PC-3 (cell line): ENCODE data around the gene MYH14. TPM values are rescaled to one million over a fixed set of nuclear protein-coding genes. Genes with fewer than 3 reads are reported as not detected.
"Not testable (repeated sequence)": the region's sequence is repeated elsewhere in the genome, so short reads cannot be mapped to it uniquely, and the experiment has no call there.

Source experiments
- ATAC-seq: fragments of 200-7000 bp; cut with Tn5 transposase; 2 replicates; pipeline ENCODE4 v1.9.1; 2020; ENCODE audit warnings: mild to moderate bottlenecking, moderate library complexity
- BruUV-seq: library from RNA; stranded (reverse); fragments of 400-500 nt; replicated peaks from 2 replicates; lab custom pipeline; 2021; lab: Mats Ljungman, UMichigan
- CTCF ChIA-PET: fragments of 300-600 bp; sonication (Branson Sonifier 250); formaldehyde crosslinking; loops from one replicate; lab custom pipeline; 2022; ENCODE audit warnings: antibody characterized with exemption; lab: Charles Lee
- POLR2A ChIA-PET: fragments of 300-600 bp; sonication (Branson Sonifier 250); formaldehyde crosslinking; loops from one replicate; lab custom pipeline; 2022; ENCODE audit warnings: antibody characterized with exemption; ENCODE audit not compliant: unreplicated experiment; lab: Charles Lee
- DNase-seq: peaks from one replicate; pipeline ENCODE4 v3.0.0-alpha.2; 2015
- H2AFZ ChIP-seq: fragments of 300-600 bp; sonication (generic); 2 replicates; pipeline ENCODE4 v1.6.0; 2016; ENCODE audit warnings: antibody characterized with exemption, low read length
- H3F3A ChIP-seq: fragments of 300-600 bp; sonication (generic); one replicate; pipeline ENCODE4 v1.6.0; 2017; ENCODE audit warnings: antibody characterized with exemption, low read length, control low read depth, mild to moderate bottlenecking; ENCODE audit not compliant: unreplicated experiment
- H3K27ac ChIP-seq: fragments of 300-600 bp; sonication (generic); 2 replicates; pipeline ENCODE4 v1.5.1; 2016; ENCODE audit warnings: mild to moderate bottlenecking, low read length
- H3K27me3 ChIP-seq: fragments of 300-600 bp; sonication (generic); 2 replicates; pipeline ENCODE4 v1.6.1; 2016; ENCODE audit warnings: low read length, mixed read lengths
- H3K36me3 ChIP-seq: fragments of 300-600 bp; sonication (generic); 2 replicates; pipeline ENCODE4 v1.6.1; 2016; ENCODE audit warnings: low read depth, mixed run types, low read length, mixed read lengths
- H3K4me1 ChIP-seq: fragments of 300-600 bp; sonication (generic); 2 replicates; pipeline ENCODE4 v1.5.1; 2016; ENCODE audit warnings: low read length; ENCODE audit not compliant: insufficient read depth
- H3K4me2 ChIP-seq: fragments of 300-600 bp; sonication (generic); 2 replicates; pipeline ENCODE4 v1.6.0; 2016; ENCODE audit warnings: low read length
- H3K4me3 ChIP-seq: fragments of 300-600 bp; sonication (generic); 2 replicates; pipeline ENCODE4 v1.5.1; 2016; ENCODE audit warnings: mild to moderate bottlenecking, low read length, mixed read lengths
- H3K79me2 ChIP-seq: fragments of 300-600 bp; sonication (generic); 2 replicates; pipeline ENCODE4 v1.6.1; 2017; ENCODE audit warnings: low read length, mixed read lengths
- H3K9ac ChIP-seq: fragments of 300-600 bp; sonication (generic); 2 replicates; pipeline ENCODE4 v1.6.0; 2016; ENCODE audit warnings: mild to moderate bottlenecking, low read length
- H3K9me2 ChIP-seq: fragments of 300-600 bp; sonication (generic); replicated peaks from 2 replicates; pipeline ENCODE4 v1.6.1; 2016; ENCODE audit warnings: mixed run types, low read length, mixed read lengths
- H3K9me3 ChIP-seq: fragments of 300-600 bp; sonication (generic); 2 replicates; pipeline ENCODE4 v1.6.1; 2016; ENCODE audit warnings: low read length, mixed read lengths
- H4K20me1 ChIP-seq: fragments of 300-600 bp; sonication (generic); 2 replicates; pipeline ENCODE4 v1.6.1; 2016; ENCODE audit warnings: low read length, mixed read lengths
- EZH2 ChIP-seq: fragments of 300-600 bp; sonication (generic); IDR thresholded peaks from one replicate; pipeline ENCODE4 v1.6.1; 2017; ENCODE audit warnings: antibody characterized with exemption, mild to moderate bottlenecking, low read length; ENCODE audit not compliant: unreplicated experiment
- EZH2phosphoT487 ChIP-seq: fragments of 300-600 bp; sonication (generic); IDR thresholded peaks from 2 replicates; pipeline ENCODE4 v1.6.1; 2018; ENCODE audit warnings: mild to moderate bottlenecking, antibody characterized with exemption, low read length, borderline replicate concordance
- intact Hi-C: fragments of 100-400 bp; cut with micrococcal nuclease; formaldehyde crosslinking; loops from 2 replicates; pipeline ENCODE4 v1.9.0; 2023
- total RNA-seq: library from RNA; depleted of rRNA; stranded (reverse); fragments of >200 nt; gene quantifications from 2 replicates; pipeline ENCODE4 v1.2.3, GENCODE V29; 2014
- TF ChIP-seq, protein P1 (sequence below): fragments of 300-600 bp; sonication (generic); conservative IDR thresholded peaks from 2 replicates; pipeline ENCODE4 v1.5.1; 2017; ENCODE audit warnings: antibody characterized with exemption, low read depth, mild to moderate bottlenecking, low read length

The MYH14 gene
- total RNA-seq, 1 experiment from 2014 or later, result 20.2 TPM

DNA sequence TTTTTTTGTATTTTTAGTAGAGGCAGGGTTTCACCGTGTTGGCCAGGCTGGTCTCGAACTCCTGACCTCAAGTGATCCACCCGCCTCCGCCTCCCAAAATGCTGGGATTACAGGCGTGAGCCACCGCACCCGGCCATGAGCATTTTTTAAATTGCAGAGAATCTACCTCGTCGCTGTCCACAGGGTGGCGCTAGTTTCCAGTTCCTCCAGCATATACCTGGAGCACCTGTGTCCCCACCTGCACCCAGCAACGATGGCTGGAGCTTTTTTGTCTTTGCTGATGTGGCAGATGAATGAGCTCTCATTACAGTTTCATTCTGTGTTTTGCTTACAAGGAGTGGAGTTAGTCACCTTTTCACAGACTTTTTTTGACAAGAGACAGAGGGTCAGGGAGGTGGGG, 34.1 kb downstream of the MYH14 start:
- CTCF ChIA-PET, H3K9me2 ChIP-seq, H3K36me3 ChIP-seq, H3K4me3 ChIP-seq, H3K27me3 ChIP-seq, H3K4me1 ChIP-seq, H3K9ac ChIP-seq, H3F3A ChIP-seq, POLR2A ChIA-PET, H2AFZ ChIP-seq, intact Hi-C loops, H4K20me1 ChIP-seq, H3K27ac ChIP-seq, H3K79me2 ChIP-seq, H3K4me2 ChIP-seq, BruUV-seq, H3K9me3 ChIP-seq, ATAC-seq: not testable (repeated sequence)
- peak; percentile 34 for DNase-seq
- TF ChIP-seq, protein P1, sequence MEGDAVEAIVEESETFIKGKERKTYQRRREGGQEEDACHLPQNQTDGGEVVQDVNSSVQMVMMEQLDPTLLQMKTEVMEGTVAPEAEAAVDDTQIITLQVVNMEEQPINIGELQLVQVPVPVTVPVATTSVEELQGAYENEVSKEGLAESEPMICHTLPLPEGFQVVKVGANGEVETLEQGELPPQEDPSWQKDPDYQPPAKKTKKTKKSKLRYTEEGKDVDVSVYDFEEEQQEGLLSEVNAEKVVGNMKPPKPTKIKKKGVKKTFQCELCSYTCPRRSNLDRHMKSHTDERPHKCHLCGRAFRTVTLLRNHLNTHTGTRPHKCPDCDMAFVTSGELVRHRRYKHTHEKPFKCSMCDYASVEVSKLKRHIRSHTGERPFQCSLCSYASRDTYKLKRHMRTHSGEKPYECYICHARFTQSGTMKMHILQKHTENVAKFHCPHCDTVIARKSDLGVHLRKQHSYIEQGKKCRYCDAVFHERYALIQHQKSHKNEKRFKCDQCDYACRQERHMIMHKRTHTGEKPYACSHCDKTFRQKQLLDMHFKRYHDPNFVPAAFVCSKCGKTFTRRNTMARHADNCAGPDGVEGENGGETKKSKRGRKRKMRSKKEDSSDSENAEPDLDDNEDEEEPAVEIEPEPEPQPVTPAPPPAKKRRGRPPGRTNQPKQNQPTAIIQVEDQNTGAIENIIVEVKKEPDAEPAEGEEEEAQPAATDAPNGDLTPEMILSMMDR, result peak; percentile 65

DNA sequence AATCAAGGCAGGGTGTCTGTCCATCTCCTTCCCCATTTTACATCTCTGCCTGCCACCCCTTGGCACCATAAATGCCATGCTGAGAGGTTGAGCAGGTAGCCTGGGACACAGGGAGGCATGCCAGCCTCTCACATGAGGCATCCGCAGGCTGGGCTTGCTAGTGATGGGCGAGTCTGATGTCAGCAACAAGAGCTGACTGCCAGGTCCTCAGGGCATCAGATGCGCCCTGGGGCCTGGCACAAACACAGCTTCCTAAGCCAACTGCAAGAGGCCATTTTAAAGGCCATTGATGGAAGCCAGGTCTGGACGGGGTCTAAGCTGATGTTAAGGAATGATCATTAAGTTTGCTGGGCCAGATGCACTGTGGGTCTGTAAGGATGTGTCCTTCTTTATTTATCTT, 34.6 kb downstream of the MYH14 start:
- no peaks in the 10 kb centered on the region for H3K4me1 ChIP-seq
- no peak for DNase-seq
- ChIA-PET CTCF (no interaction called here), POLR2A (no interaction called here)
- no peaks in the 10 kb centered on the region for H4K20me1 ChIP-seq
- H3K9me3 ChIP-seq, result no peaks in the 10 kb centered on the region
- no peak for TF ChIP-seq EZH2phosphoT487
- no peak overlapping the region for H3K27ac ChIP-seq
- H3K4me2 ChIP-seq, result no peak overlapping the region
- H3K9ac ChIP-seq, result no peak overlapping the region
- H3K9me2 ChIP-seq, result no peaks in the 10 kb centered on the region
- H3K36me3 ChIP-seq, result 0 out of 2 replicates have a peak, but pooled peaks cover 6% of the 10 kb centered on the region
- H3K79me2 ChIP-seq, result no peaks in the 10 kb centered on the region
- ATAC-seq, result no peak
- no peak overlapping the region for H3K4me3 ChIP-seq
- intact Hi-C loops, result no loop called here
- H3K27me3 ChIP-seq, result no peaks in the 10 kb centered on the region
- BruUV-seq, result no TSS peak
- H2AFZ ChIP-seq, result no peak overlapping the region
- H3F3A ChIP-seq, result no peaks in the 10 kb centered on the region

DNA sequence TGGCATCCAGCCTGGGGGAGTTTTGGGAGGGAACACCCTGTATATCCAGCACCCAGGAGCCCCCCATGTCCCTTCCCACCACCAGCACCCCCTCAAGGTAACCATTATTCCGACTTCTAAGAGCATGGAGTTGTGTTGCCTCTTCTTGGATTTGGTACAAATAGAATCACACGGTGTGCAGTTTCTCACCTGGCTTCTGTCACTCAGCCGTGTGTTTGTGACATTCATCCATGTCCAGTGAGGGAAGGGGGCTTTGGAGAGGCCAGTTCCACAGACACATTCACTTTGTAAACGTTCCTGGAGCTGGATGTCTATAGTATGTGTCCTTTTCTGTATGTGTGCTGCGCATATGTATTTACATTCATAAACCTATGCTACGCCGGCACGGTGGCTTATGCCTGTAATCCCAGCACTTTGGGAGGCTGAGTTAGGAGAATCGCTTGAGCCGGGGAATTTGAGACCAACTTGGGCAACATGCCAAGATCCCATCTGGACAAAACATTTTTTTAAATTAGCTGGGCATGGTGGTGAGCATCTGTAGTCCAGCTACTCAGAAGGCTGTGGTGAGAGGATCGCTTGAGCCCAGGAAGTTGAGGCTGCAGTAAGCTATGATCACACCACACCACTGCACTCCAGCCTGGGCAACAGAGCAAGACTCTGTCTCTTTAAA, 36.6 kb downstream of the MYH14 start:
- H3K9me3 ChIP-seq, result no peaks in the 10 kb centered on the region
- ChIA-PET POLR2A (no interaction called here), CTCF (interaction anchor here (0.6 kb wide), 1 partner anchor 98 kb away, joined by 3 read pairs; no protein-coding TSS in a partner anchor)
- no peaks in the 10 kb centered on the region for H3F3A ChIP-seq
- 0 out of 2 replicates have a peak, but pooled peaks cover 6% of the 10 kb centered on the region for H3K36me3 ChIP-seq
- H3K27me3 ChIP-seq, result no peaks in the 10 kb centered on the region
- H3K79me2 ChIP-seq, result no peaks in the 10 kb centered on the region
- no peak overlapping the region for H3K4me3 ChIP-seq
- no peaks in the 10 kb centered on the region for H3K9me2 ChIP-seq
- no peak overlapping the region for H3K9ac ChIP-seq
- H3K4me1 ChIP-seq, result no peaks in the 10 kb centered on the region
- TF ChIP-seq EZH2phosphoT487 (no peak), EZH2 (no peak)
- TF ChIP-seq, protein P1, result no peak
- no peak overlapping the region for H3K27ac ChIP-seq
- no peaks in the 10 kb centered on the region for H4K20me1 ChIP-seq
- BruUV-seq, result no TSS peak
- intact Hi-C loops, result no loop called here
- DNase-seq (no peak), ATAC-seq (no peak)
- H2AFZ ChIP-seq, result no peak overlapping the region
- H3K4me2 ChIP-seq, result no peak overlapping the region
